Progenitor cell of endocrine pancreas (in vitro differentiated cells): Measurements from ENCODE around the gene KCNK16. TPM values are rescaled to one million over a fixed set of nuclear protein-coding genes. Genes with fewer than 3 reads are reported as not detected.

Experiments used
- DNase-seq: peaks from one replicate; pipeline ENCODE4 v3.0.0; 2021; ENCODE audit warnings: low spot score; ENCODE audit not compliant: unreplicated experiment
- H3K27ac Mint-ChIP-seq: 2 replicates; pipeline ENCODE4 v1.8.0; 2021; ENCODE audit warnings: mild to moderate bottlenecking, moderate library complexity, mixed read lengths
- H3K27me3 Mint-ChIP-seq: 2 replicates; pipeline ENCODE4 v1.8.0; 2021; ENCODE audit warnings: mixed read lengths
- H3K36me3 Mint-ChIP-seq: 2 replicates; pipeline ENCODE4 v1.8.0; 2022; ENCODE audit warnings: mixed read lengths; ENCODE audit not compliant: insufficient read depth
- H3K4me1 Mint-ChIP-seq: 2 replicates; pipeline ENCODE4 v1.8.0; 2021; ENCODE audit warnings: low read depth, mixed read lengths
- H3K4me3 Mint-ChIP-seq: 2 replicates; pipeline ENCODE4 v1.8.0; 2021; ENCODE audit warnings: low read depth, mild to moderate bottlenecking, moderate library complexity, mixed read lengths
- H3K9me3 Mint-ChIP-seq: 2 replicates; pipeline ENCODE4 v1.8.0; 2021; ENCODE audit warnings: low read depth, mixed read lengths
- total RNA-seq: library from RNA; stranded (reverse); gene quantifications from 2 replicates; pipeline ENCODE4 v1.2.1, GENCODE V29; 2021
- TF ChIP-seq, protein P1 (sequence below): fragments of 200-600 bp; sonication (generic); IDR thresholded peaks from one replicate; pipeline ENCODE4 v1.5.0; 2021; ENCODE audit warnings: antibody characterized with exemption, mild to moderate bottlenecking; ENCODE audit not compliant: unreplicated experiment

Gene KCNK16
- total RNA-seq, 1 donor from 2014 or later: 35.2 TPM

DNA sequence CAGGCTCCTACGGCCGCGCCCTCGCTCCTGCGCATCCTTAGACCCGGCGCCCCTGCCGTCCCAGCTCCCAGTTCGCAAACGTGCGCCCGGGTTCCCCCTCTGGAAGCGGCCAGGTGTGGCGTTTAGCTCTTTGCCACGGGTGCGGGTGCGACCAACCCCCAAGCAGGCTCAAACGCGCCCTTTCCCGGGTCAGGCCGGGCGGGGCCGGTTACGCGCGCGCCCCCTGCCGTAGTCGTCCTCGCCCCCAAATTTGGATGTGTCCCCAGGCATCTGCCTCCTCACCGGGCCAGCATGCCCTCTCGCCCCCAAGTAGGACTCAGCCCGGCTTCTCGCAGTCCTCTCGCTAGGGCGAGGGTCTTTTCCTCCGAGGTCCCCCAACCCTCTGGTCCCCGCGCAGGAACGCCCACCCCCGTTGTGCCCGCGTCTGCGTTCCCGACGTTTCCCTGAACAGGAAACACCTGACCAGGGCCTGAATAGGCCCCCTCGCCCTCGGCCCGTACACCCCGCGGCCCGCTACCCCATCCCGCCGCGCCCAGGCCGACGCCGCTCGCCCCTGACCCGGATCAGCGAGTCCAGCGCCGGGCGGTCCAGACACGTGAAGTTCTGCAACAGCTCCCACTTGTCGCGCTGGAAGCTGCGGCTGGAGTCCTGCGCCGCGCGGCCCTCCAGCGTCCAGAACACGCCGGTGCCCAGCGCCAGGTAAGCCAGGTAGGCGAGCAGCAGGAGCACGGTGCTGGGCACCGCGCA, 8.8 kb downstream of the KCNK16 start:
- Mint-ChIP-seq H3K27ac (no peak overlapping the region), H3K4me1 (no peaks in the 10 kb centered on the region), H3K4me3 (peak overlapping the region; percentile 69), H3K9me3 (no peaks in the 10 kb centered on the region), H3K36me3 (no peaks in the 10 kb centered on the region), H3K27me3 (peaks cover 78% of the 10 kb centered on the region)
- DNase-seq: peak; percentile 28
- TF ChIP-seq, protein P1, sequence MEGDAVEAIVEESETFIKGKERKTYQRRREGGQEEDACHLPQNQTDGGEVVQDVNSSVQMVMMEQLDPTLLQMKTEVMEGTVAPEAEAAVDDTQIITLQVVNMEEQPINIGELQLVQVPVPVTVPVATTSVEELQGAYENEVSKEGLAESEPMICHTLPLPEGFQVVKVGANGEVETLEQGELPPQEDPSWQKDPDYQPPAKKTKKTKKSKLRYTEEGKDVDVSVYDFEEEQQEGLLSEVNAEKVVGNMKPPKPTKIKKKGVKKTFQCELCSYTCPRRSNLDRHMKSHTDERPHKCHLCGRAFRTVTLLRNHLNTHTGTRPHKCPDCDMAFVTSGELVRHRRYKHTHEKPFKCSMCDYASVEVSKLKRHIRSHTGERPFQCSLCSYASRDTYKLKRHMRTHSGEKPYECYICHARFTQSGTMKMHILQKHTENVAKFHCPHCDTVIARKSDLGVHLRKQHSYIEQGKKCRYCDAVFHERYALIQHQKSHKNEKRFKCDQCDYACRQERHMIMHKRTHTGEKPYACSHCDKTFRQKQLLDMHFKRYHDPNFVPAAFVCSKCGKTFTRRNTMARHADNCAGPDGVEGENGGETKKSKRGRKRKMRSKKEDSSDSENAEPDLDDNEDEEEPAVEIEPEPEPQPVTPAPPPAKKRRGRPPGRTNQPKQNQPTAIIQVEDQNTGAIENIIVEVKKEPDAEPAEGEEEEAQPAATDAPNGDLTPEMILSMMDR: no peak

DNA sequence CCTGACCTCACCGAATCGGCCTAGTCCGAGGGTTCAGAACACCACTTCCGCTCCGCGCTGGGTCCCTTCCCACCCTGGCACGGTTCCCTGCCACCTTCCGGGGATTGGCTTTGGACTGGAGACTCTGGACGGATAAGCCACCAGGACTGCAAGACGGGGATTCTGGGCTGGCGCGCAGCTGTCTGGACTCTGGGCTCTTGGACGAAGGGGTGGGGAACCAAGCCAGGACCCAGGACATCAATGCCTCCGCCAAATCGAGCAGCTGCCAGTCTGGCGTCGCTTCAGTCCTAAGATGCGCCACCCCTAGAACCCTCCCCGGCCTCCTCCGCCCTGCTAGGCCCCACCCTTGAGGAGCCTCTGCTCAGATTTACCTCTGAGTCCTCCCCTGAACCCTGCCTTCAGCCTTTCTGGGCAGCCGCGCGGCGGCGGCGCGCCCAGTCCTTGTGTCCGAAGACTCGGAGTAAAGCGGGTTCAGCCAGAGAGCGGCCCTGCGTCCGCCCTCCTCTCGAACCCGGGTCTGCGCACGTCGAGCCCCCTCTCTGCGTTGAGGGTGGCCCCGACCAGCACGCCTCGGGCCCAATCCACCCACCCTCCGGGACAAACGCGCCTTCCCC, 9.5 kb downstream of the KCNK16 start:
- Mint-ChIP-seq H3K4me3 (no peak overlapping the region), H3K27ac (no peak overlapping the region), H3K4me1 (no peaks in the 10 kb centered on the region), H3K36me3 (no peaks in the 10 kb centered on the region), H3K9me3 (no peaks in the 10 kb centered on the region), H3K27me3 (peaks cover 75% of the 10 kb centered on the region)
- TF ChIP-seq, protein P1: no peak
- no peak for DNase-seq

DNA sequence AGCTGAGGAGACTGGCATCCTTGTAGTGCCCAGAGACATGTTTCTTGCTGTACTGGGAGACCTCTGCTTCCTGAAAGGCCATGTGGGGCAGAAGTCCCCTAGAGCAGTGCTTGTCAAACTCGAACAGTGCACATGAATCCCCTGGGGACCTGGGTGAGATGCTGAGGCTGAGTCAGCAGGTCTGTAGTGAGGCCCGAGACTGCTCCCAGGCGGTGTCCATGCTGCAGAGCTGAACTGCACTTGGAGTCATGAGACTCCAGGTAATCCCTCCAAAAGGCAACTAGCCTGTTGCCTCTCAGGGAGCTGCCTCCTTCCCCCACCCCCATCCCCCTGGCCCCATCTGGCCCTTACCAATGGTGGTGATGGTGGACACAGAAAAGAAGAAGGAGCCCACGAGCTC, 12.0 kb downstream of the KCNK16 start:
- Mint-ChIP-seq H3K27me3 (peaks cover 76% of the 10 kb centered on the region), H3K36me3 (no peaks in the 10 kb centered on the region), H3K4me3 (no peak overlapping the region), H3K9me3 (no peaks in the 10 kb centered on the region), H3K27ac (no peak overlapping the region), H3K4me1 (no peaks in the 10 kb centered on the region)
- TF ChIP-seq, protein P1: no peak
- no peak for DNase-seq

DNA sequence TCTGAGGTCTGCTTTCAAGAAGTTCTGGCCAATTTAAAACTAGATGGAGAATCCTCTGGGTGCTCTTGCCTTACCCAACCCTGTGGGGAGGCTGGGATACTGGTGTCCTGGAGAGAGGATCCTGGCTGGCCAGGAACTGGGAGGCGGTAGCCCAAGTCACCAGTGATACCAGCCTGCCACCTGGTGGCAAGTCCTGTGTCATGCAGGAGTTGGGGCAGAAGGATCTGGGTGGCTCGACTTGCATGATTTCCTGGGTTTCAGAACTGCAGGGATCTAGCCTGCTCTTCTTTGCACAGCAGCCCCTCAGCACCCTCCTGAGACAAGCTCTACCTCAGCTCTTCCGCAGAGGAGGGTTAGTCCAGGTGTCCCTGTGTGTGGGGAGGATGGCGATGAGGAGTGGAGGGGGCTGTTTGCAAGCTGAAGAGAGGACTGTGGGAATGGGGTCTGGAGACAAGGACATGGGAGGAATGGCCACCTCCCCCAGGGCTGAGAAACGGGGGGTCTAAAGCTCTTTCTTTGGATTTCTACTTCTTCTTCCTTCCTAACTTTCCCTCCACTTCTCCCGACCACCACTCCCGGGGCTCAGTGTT, 12.5 kb downstream of the KCNK16 start:
- DNase-seq: peak; percentile 73
- TF ChIP-seq, protein P1: peak; percentile 91
- Mint-ChIP-seq H3K27ac (no peak overlapping the region), H3K4me3 (no peak overlapping the region), H3K9me3 (no peaks in the 10 kb centered on the region), H3K36me3 (no peaks in the 10 kb centered on the region), H3K4me1 (no peaks in the 10 kb centered on the region), H3K27me3 (peaks cover 76% of the 10 kb centered on the region)

DNA sequence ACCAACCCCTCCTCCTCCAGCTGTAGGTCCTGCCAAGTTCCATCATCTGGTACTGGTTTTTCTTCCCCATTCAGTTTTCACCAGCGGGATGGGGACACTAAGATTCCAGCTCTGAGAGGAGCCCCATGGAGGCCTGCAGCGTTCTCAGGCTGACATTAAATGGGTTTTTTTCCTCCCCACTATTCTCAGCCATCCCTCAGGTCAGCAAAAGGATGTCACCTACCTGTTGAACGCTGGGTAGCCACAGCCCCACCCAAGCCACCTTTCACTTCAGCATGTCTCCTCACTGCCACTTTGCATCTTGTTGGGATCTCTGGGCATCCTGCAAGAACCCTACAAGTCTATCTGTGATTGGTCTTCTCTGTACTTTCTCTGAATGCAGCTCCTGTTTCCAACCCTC, 15.0 kb downstream of the KCNK16 start:
- Mint-ChIP-seq H3K27me3 (peaks cover 61% of the 10 kb centered on the region), H3K9me3 (no peaks in the 10 kb centered on the region), H3K27ac (no peak overlapping the region), H3K4me1 (no peaks in the 10 kb centered on the region), H3K4me3 (no peak overlapping the region), H3K36me3 (no peaks in the 10 kb centered on the region)
- no peak for DNase-seq
- TF ChIP-seq, protein P1: no peak
